Measurements from ENCODE around the gene THRSP. TPM values are rescaled to one million over a fixed set of nuclear protein-coding genes. Genes with fewer than 3 reads are reported as not detected.
A peak's percentile ranks its signal among the peaks of the same experiment; 100 is the strongest.

Gene THRSP
- total RNA-seq, 1 experiment from 2014 or later, result not detected

GRCh38 chr11:78100261-78100660 is 36.6 kb downstream of the THRSP start:
- Histone ChIP-seq H3K36me3 (ENCODE audit: insufficient read depth, low read length) (peaks cover 31% of the 10 kb centered on the region), H2AFZ (ENCODE audit: low read length) (no peak overlapping the region), H3K4me3 (ENCODE audit: low read length) (no peak overlapping the region), H3K9ac (ENCODE audit: low read length) (no peak overlapping the region), H3K4me2 (ENCODE audit: low read depth, low read length, poor library complexity, severe bottlenecking) (no peak overlapping the region), H3K79me2 (ENCODE audit: low read length) (no peaks in the 10 kb centered on the region), H3K9me3 (ENCODE audit: low read length) (no peaks in the 10 kb centered on the region), H4K20me1 (ENCODE audit: insufficient read depth, low read depth, low read length) (no peaks in the 10 kb centered on the region), H3K27ac (ENCODE audit: low read length) (no peak overlapping the region), H3K27me3 (ENCODE audit: low read length) (no peaks in the 10 kb centered on the region), H3K4me1 (ENCODE audit: low read length) (no peaks in the 10 kb centered on the region), H3K9me2 (replicated peaks; ENCODE audit: insufficient read depth, low read length) (no peaks in the 10 kb centered on the region)
- DNase-seq, result no peak

- DNase-seq, result no peak
- no peaks in the 10 kb centered on the region for H3K9me3 ChIP-seq (ENCODE audit: low read length)
- H3K36me3 ChIP-seq (ENCODE audit: insufficient read depth, low read length), result peaks cover 31% of the 10 kb centered on the region
- H3K4me2 ChIP-seq (ENCODE audit: low read depth, low read length, poor library complexity, severe bottlenecking), result no peak overlapping the region
- H4K20me1 ChIP-seq (ENCODE audit: insufficient read depth, low read depth, low read length), result no peaks in the 10 kb centered on the region
- H3K4me1 ChIP-seq (ENCODE audit: low read length), result no peaks in the 10 kb centered on the region
- no peaks in the 10 kb centered on the region for H3K79me2 ChIP-seq (ENCODE audit: low read length)
- H3K4me3 ChIP-seq (ENCODE audit: low read length), result no peak overlapping the region
- no peaks in the 10 kb centered on the region for H3K27me3 ChIP-seq (ENCODE audit: low read length)
- H3K27ac ChIP-seq (ENCODE audit: low read length), result no peak overlapping the region
- H3K9me2 ChIP-seq (replicated peaks; ENCODE audit: insufficient read depth, low read length), result no peaks in the 10 kb centered on the region
- H2AFZ ChIP-seq (ENCODE audit: low read length), result no peak overlapping the region
- no peak overlapping the region for H3K9ac ChIP-seq (ENCODE audit: low read length)
Observed at GRCh38 chr11:78100676-78101472, 37.2 kb downstream of the THRSP start.

GRCh38 chr11:78109081-78110015 is 45.7 kb downstream of the THRSP start:
- Histone ChIP-seq H3K4me2 (ENCODE audit: low read depth, low read length, poor library complexity, severe bottlenecking) (no peak overlapping the region), H2AFZ (ENCODE audit: low read length) (no peak overlapping the region), H3K4me3 (ENCODE audit: low read length) (no peak overlapping the region), H3K27me3 (ENCODE audit: low read length) (no peaks in the 10 kb centered on the region), H3K36me3 (ENCODE audit: insufficient read depth, low read length) (peaks cover 39% of the 10 kb centered on the region), H3K79me2 (ENCODE audit: low read length) (no peaks in the 10 kb centered on the region), H3K9me3 (ENCODE audit: low read length) (no peaks in the 10 kb centered on the region), H3K27ac (ENCODE audit: low read length) (no peak overlapping the region), H3K9me2 (replicated peaks; ENCODE audit: insufficient read depth, low read length) (no peaks in the 10 kb centered on the region), H3K4me1 (ENCODE audit: low read length) (peaks cover 11% of the 10 kb centered on the region), H4K20me1 (ENCODE audit: insufficient read depth, low read depth, low read length) (no peaks in the 10 kb centered on the region), H3K9ac (ENCODE audit: low read length) (no peak overlapping the region)
- DNase-seq, result no peak

GRCh38 chr11:78110351-78110750 is 46.7 kb downstream of the THRSP start:
- no peaks in the 10 kb centered on the region for H4K20me1 ChIP-seq (ENCODE audit: insufficient read depth, low read depth, low read length)
- no peak overlapping the region for H3K9ac ChIP-seq (ENCODE audit: low read length)
- peaks cover 11% of the 10 kb centered on the region for H3K4me1 ChIP-seq (ENCODE audit: low read length)
- no peak overlapping the region for H2AFZ ChIP-seq (ENCODE audit: low read length)
- no peaks in the 10 kb centered on the region for H3K27me3 ChIP-seq (ENCODE audit: low read length)
- DNase-seq, result no peak
- no peaks in the 10 kb centered on the region for H3K9me3 ChIP-seq (ENCODE audit: low read length)
- no peak overlapping the region for H3K4me3 ChIP-seq (ENCODE audit: low read length)
- peaks cover 40% of the 10 kb centered on the region for H3K36me3 ChIP-seq (ENCODE audit: insufficient read depth, low read length)
- no peaks in the 10 kb centered on the region for H3K9me2 ChIP-seq (replicated peaks; ENCODE audit: insufficient read depth, low read length)
- H3K4me2 ChIP-seq (ENCODE audit: low read depth, low read length, poor library complexity, severe bottlenecking), result no peak overlapping the region
- H3K79me2 ChIP-seq (ENCODE audit: low read length), result no peaks in the 10 kb centered on the region
- H3K27ac ChIP-seq (ENCODE audit: low read length), result no peak overlapping the region

- H3K36me3 ChIP-seq (ENCODE audit: insufficient read depth, low read length), result peaks cover 44% of the 10 kb centered on the region
- no peaks in the 10 kb centered on the region for H3K79me2 ChIP-seq (ENCODE audit: low read length)
- H3K9ac ChIP-seq (ENCODE audit: low read length), result no peak overlapping the region
- H3K27ac ChIP-seq (ENCODE audit: low read length), result no peak overlapping the region
- peaks cover 11% of the 10 kb centered on the region for H3K4me1 ChIP-seq (ENCODE audit: low read length)
- H3K4me3 ChIP-seq (ENCODE audit: low read length), result no peak overlapping the region
- H3K4me2 ChIP-seq (ENCODE audit: low read depth, low read length, poor library complexity, severe bottlenecking), result no peak overlapping the region
- no peak overlapping the region for H2AFZ ChIP-seq (ENCODE audit: low read length)
- H3K27me3 ChIP-seq (ENCODE audit: low read length), result no peaks in the 10 kb centered on the region
- no peaks in the 10 kb centered on the region for H3K9me3 ChIP-seq (ENCODE audit: low read length)
- no peak for DNase-seq
- H3K9me2 ChIP-seq (replicated peaks; ENCODE audit: insufficient read depth, low read length), result no peaks in the 10 kb centered on the region
- no peaks in the 10 kb centered on the region for H4K20me1 ChIP-seq (ENCODE audit: insufficient read depth, low read depth, low read length)
Observed at GRCh38 chr11:78110830-78111229, 47.2 kb downstream of the THRSP start.

GRCh38 chr11:78111298-78111697 is 47.6 kb downstream of the THRSP start:
- no peak overlapping the region for H3K4me3 ChIP-seq (ENCODE audit: low read length)
- H3K4me1 ChIP-seq (ENCODE audit: low read length), result peaks cover 11% of the 10 kb centered on the region
- no peaks in the 10 kb centered on the region for H3K27me3 ChIP-seq (ENCODE audit: low read length)
- DNase-seq, result no peak
- peaks cover 44% of the 10 kb centered on the region for H3K36me3 ChIP-seq (ENCODE audit: insufficient read depth, low read length)
- no peak overlapping the region for H3K4me2 ChIP-seq (ENCODE audit: low read depth, low read length, poor library complexity, severe bottlenecking)
- no peak overlapping the region for H2AFZ ChIP-seq (ENCODE audit: low read length)
- H3K9me3 ChIP-seq (ENCODE audit: low read length), result no peaks in the 10 kb centered on the region
- H3K27ac ChIP-seq (ENCODE audit: low read length), result no peak overlapping the region
- no peak overlapping the region for H3K9ac ChIP-seq (ENCODE audit: low read length)
- no peaks in the 10 kb centered on the region for H3K79me2 ChIP-seq (ENCODE audit: low read length)
- H3K9me2 ChIP-seq (replicated peaks; ENCODE audit: insufficient read depth, low read length), result no peaks in the 10 kb centered on the region
- H4K20me1 ChIP-seq (ENCODE audit: insufficient read depth, low read depth, low read length), result no peaks in the 10 kb centered on the region

- Histone ChIP-seq H4K20me1 (ENCODE audit: insufficient read depth, low read depth, low read length) (no peaks in the 10 kb centered on the region), H3K27me3 (ENCODE audit: low read length) (no peaks in the 10 kb centered on the region), H3K4me3 (ENCODE audit: low read length) (no peak overlapping the region), H3K27ac (ENCODE audit: low read length) (peak overlapping the region; percentile 8; the same call in 1 of the 2 replicates), H3K4me2 (ENCODE audit: low read depth, low read length, poor library complexity, severe bottlenecking) (no peak overlapping the region), H3K9ac (ENCODE audit: low read length) (no peak overlapping the region), H3K9me3 (ENCODE audit: low read length) (no peaks in the 10 kb centered on the region), H3K79me2 (ENCODE audit: low read length) (no peaks in the 10 kb centered on the region), H3K9me2 (replicated peaks; ENCODE audit: insufficient read depth, low read length) (no peaks in the 10 kb centered on the region), H2AFZ (ENCODE audit: low read length) (no peak overlapping the region), H3K36me3 (ENCODE audit: insufficient read depth, low read length) (peaks cover 40% of the 10 kb centered on the region), H3K4me1 (ENCODE audit: low read length) (peaks cover 11% of the 10 kb centered on the region)
- no peak for DNase-seq
Observed at GRCh38 chr11:78112582-78113275, 49.1 kb downstream of the THRSP start.

Data from Karpas-422 (cell line).